Measurements from ENCODE around the gene RPAP3.

The RPAP3 gene

DNA sequence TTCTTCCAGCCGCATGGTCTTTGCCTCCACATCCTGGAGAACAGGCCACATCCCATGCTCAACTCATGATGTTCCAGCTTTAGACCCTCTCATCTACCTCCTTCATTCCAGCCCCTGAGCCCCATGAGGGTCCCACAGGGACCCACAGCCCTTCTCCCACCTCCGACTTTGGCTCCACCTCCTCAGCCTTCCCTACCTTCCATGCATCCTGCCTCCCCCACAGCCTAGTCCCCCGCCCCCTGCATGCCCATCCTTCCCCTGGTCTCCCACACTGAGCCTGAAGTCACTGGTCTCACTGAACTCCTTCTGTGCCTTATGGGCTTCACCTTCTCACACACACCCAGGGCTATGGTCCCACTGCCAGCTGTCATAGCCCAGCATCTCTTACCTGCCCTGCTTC, 43.1 kb upstream of the RPAP3 start:
- Histone ChIP-seq H2AFZ (ENCODE audit: low read length, unreplicated experiment) (no peak overlapping the region), H3K4me1 (ENCODE audit: control insufficient read depth, insufficient read depth, low read length, unreplicated experiment) (peaks cover 20% of the 10 kb centered on the region), H3K79me2 (ENCODE audit: control insufficient read depth, insufficient read depth, low read length, unreplicated experiment) (no peaks in the 10 kb centered on the region), H3K27ac (ENCODE audit: low read depth, low read length) (no peak overlapping the region), H3K36me3 (ENCODE audit: insufficient read depth, low read length) (no peaks in the 10 kb centered on the region), H3K27me3 (ENCODE audit: insufficient read depth, low read length) (no peaks in the 10 kb centered on the region), H3K4me3 (ENCODE audit: low read depth, low read length) (no peak overlapping the region)

DNA sequence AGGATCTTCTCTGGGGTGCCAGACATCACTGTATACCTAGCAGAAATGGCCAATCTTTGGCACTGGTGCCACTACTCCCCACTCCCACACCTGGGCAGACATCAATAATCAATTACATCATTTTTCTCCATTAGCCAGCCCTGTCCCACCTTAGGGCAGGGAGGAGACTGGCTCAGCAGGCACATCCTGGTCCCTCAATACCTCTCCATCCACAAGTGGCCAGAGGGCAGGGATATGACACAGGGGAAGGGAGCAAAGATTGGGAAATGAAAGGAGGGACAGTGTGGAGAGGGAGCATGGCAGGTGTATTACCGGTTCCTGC, 42.6 kb upstream of the RPAP3 start:
- Histone ChIP-seq H2AFZ (ENCODE audit: low read length, unreplicated experiment) (no peak overlapping the region), H3K4me1 (ENCODE audit: control insufficient read depth, insufficient read depth, low read length, unreplicated experiment) (peaks cover 15% of the 10 kb centered on the region), H3K79me2 (ENCODE audit: control insufficient read depth, insufficient read depth, low read length, unreplicated experiment) (no peaks in the 10 kb centered on the region), H3K4me3 (ENCODE audit: low read depth, low read length) (no peak overlapping the region), H3K36me3 (ENCODE audit: insufficient read depth, low read length) (no peaks in the 10 kb centered on the region), H3K27me3 (ENCODE audit: insufficient read depth, low read length) (no peaks in the 10 kb centered on the region), H3K27ac (ENCODE audit: low read depth, low read length) (no peak overlapping the region)

DNA sequence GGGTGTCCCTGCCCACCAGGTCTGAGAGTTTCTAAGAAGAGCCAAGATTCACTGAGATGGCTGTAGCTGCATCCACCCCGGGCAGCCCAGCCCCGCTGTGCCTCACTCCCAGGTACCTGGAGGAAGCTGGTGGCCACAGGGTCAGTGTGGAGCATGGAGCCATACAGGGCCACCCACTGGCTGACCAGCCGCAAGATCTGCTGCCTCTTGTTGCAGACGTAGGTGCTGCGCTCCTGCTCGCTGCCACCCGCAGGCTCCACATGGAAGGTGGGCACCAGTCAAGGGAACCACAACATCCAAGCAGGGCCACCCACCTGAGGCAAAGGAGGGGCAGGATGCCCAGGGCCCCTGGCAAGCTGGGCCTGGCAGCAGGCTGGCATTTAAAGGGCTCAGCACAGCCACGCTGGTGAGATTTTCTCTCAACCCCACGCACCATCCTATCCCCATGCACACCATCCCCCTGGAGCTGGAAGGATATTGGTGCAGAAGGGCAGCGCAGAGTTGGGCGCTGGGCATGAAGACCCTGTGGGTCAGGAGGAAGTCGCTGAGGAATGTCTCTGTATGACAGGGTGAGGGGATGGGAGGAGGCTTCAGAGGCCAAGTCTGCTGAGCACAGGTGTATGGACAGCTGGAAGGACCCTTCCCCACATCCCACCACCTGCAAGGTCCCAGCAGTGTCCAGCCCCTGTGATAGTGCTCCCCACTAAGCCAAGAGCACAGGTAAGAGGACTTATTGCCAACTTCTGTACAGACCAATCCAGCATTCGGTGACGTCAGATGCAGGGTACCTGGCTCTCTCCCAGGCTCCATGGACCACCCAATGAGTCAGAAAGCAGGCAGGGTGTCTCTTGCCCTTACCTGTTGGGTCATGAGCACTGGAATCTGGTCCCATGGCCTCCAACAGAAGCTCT, 42.0 kb upstream of the RPAP3 start:
- Histone ChIP-seq H3K27me3 (ENCODE audit: insufficient read depth, low read length) (no peaks in the 10 kb centered on the region), H3K27ac (ENCODE audit: low read depth, low read length) (no peak overlapping the region), H2AFZ (ENCODE audit: low read length, unreplicated experiment) (no peak overlapping the region), H3K79me2 (ENCODE audit: control insufficient read depth, insufficient read depth, low read length, unreplicated experiment) (no peaks in the 10 kb centered on the region), H3K36me3 (ENCODE audit: insufficient read depth, low read length) (no peaks in the 10 kb centered on the region), H3K4me1 (ENCODE audit: control insufficient read depth, insufficient read depth, low read length, unreplicated experiment) (peaks cover 9% of the 10 kb centered on the region), H3K4me3 (ENCODE audit: low read depth, low read length) (no peak overlapping the region)

DNA sequence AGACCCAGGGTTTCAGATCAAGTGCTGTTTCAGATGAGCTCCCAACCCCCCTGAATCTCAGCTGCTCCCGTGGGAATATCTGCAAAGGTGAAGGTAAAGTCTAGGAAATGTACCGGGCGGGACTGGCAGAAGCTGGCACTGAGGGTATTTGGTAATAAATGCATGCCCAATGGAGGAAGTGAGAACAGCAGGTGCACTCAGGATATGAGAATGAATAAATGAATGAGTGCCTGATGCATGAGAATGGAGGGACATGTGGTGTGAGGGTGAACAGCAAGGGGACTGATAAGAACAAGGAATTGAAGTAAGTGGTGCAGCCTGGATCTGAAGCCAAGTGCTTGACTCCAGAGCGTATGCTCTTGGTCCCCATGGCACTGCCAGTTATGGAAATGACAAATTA, 41.3 kb upstream of the RPAP3 start:
- Histone ChIP-seq H3K27ac (ENCODE audit: low read depth, low read length) (no peak overlapping the region), H3K79me2 (ENCODE audit: control insufficient read depth, insufficient read depth, low read length, unreplicated experiment) (no peaks in the 10 kb centered on the region), H3K4me1 (ENCODE audit: control insufficient read depth, insufficient read depth, low read length, unreplicated experiment) (peaks cover 2% of the 10 kb centered on the region), H2AFZ (ENCODE audit: low read length, unreplicated experiment) (no peak overlapping the region), H3K36me3 (ENCODE audit: insufficient read depth, low read length) (no peaks in the 10 kb centered on the region), H3K27me3 (ENCODE audit: insufficient read depth, low read length) (no peaks in the 10 kb centered on the region), H3K4me3 (ENCODE audit: low read depth, low read length) (no peak overlapping the region)

DNA sequence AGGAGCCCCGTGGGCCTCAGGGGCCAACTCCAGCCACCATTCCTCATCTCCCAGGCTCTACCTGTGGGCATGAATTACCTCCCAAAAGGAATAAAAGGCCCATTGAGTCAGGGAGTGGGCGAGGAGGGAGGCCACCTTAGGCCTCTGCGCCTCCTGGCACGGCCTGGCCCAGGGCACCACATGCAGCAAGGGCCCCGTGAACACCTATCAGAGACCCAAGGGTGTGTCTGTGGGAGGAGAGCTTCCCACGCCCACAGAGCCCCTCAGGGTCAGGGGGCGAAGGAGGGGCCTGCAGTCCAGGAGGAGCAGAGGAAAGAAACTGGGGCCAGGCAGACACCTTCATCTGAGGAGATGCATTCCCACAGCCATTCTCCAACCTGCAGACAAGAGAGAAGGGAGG, 40.7 kb upstream of the RPAP3 start:
- Histone ChIP-seq H3K27ac (ENCODE audit: low read depth, low read length) (no peak overlapping the region), H3K36me3 (ENCODE audit: insufficient read depth, low read length) (no peaks in the 10 kb centered on the region), H3K79me2 (ENCODE audit: control insufficient read depth, insufficient read depth, low read length, unreplicated experiment) (no peaks in the 10 kb centered on the region), H3K27me3 (ENCODE audit: insufficient read depth, low read length) (no peaks in the 10 kb centered on the region), H2AFZ (ENCODE audit: low read length, unreplicated experiment) (no peak overlapping the region), H3K4me1 (ENCODE audit: control insufficient read depth, insufficient read depth, low read length, unreplicated experiment) (peaks cover 2% of the 10 kb centered on the region), H3K4me3 (ENCODE audit: low read depth, low read length) (no peak overlapping the region)

DNA sequence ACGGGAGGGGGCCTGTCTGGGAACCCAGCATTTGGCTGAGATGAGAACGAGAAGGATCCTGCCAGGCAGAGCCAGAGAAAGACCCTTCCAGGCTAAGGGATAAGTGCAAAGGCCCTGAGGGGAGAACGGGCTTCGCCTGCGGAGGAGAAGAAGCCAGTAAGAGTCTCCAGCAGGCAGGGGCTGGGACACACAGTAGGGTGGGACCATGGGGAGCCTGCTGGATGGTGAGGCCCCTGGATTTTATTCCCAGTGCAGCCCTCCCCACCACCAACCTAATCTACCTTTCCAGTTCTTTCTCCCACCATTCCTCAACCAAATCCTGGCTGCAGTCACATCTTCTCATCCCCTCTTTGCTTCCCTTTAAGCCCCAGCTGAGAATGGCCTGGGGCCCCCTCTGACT, 40.2 kb upstream of the RPAP3 start:
- H2AFZ ChIP-seq (ENCODE audit: low read length, unreplicated experiment): no peak overlapping the region
- no peak overlapping the region for H3K4me3 ChIP-seq (ENCODE audit: low read depth, low read length)
- no peaks in the 10 kb centered on the region for H3K27me3 ChIP-seq (ENCODE audit: insufficient read depth, low read length)
- H3K79me2 ChIP-seq (ENCODE audit: control insufficient read depth, insufficient read depth, low read length, unreplicated experiment): no peaks in the 10 kb centered on the region
- H3K4me1 ChIP-seq (ENCODE audit: control insufficient read depth, insufficient read depth, low read length, unreplicated experiment): peaks cover 7% of the 10 kb centered on the region
- H3K36me3 ChIP-seq (ENCODE audit: insufficient read depth, low read length): no peaks in the 10 kb centered on the region
- H3K27ac ChIP-seq (ENCODE audit: low read depth, low read length): no peak overlapping the region

DNA sequence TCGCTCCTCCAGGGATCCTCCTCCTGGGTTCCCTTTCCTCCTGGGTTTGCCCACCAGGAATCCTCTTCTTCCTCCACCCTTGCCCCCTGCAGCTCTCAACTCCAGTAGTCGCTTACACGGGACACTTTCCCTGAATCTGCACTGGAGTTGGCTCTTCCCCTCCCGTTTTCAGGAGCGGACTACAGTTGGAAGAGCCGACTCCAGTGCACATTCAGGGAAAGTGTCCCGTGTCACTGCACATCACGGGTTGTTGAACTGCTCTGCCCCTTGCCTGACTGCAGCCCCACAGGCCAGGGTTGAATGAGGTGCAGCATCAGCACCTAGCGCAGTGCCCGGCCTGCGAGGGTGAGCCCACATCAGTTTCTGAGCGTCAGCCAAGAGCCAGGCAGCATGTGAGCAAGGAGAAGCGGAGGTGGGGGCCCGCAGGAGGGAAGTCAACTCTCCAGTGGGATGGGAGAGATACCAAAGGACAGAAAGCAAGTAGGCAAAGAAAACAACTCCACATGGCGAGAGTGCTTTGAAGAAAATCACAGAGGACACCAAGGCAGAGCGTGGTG, 39.7 kb upstream of the RPAP3 start:
- Histone ChIP-seq H3K27me3 (ENCODE audit: insufficient read depth, low read length) (no peaks in the 10 kb centered on the region), H3K4me1 (ENCODE audit: control insufficient read depth, insufficient read depth, low read length, unreplicated experiment) (peaks cover 11% of the 10 kb centered on the region), H3K36me3 (ENCODE audit: insufficient read depth, low read length) (no peaks in the 10 kb centered on the region), H3K27ac (ENCODE audit: low read depth, low read length) (no peak overlapping the region), H2AFZ (ENCODE audit: low read length, unreplicated experiment) (no peak overlapping the region), H3K79me2 (ENCODE audit: control insufficient read depth, insufficient read depth, low read length, unreplicated experiment) (no peaks in the 10 kb centered on the region), H3K4me3 (ENCODE audit: low read depth, low read length) (no peak overlapping the region)

DNA sequence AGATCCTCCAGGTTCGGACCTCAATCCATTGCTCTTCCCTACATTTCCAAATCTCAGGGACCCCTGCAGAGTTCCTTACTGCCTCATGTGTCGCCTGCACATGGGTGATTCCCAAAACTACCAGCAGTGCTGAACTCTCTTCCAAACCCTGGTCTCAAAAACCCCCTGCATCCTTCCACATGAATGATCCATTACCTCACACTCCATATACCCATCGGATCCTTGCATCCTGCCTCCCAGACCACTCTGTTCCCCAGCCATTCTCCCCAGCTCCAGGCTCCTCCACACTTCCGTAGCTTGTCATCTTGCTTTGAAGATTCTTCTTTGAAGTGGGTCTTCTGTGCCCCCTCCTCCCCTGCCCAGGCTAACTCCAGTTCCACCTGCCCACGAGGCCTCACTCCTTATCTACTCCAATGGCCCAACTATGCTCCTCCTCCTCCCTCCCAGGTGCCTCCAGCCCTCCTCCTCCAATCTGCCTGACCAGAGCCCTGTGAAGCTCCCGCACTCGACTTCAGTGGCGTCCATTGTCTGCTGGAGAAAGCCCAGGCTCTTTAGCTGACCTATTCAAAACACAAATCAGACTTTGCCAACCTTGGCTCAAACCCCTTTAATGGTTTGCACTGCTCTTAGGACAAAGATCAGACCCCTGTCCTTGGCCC, 39.1 kb upstream of the RPAP3 start:
- Histone ChIP-seq H3K27ac (ENCODE audit: low read depth, low read length) (no peak overlapping the region), H3K4me1 (ENCODE audit: control insufficient read depth, insufficient read depth, low read length, unreplicated experiment) (peaks cover 11% of the 10 kb centered on the region), H3K36me3 (ENCODE audit: insufficient read depth, low read length) (no peaks in the 10 kb centered on the region), H3K27me3 (ENCODE audit: insufficient read depth, low read length) (no peaks in the 10 kb centered on the region), H3K79me2 (ENCODE audit: control insufficient read depth, insufficient read depth, low read length, unreplicated experiment) (no peaks in the 10 kb centered on the region), H3K4me3 (ENCODE audit: low read depth, low read length) (no peak overlapping the region), H2AFZ (ENCODE audit: low read length, unreplicated experiment) (no peak overlapping the region)

DNA sequence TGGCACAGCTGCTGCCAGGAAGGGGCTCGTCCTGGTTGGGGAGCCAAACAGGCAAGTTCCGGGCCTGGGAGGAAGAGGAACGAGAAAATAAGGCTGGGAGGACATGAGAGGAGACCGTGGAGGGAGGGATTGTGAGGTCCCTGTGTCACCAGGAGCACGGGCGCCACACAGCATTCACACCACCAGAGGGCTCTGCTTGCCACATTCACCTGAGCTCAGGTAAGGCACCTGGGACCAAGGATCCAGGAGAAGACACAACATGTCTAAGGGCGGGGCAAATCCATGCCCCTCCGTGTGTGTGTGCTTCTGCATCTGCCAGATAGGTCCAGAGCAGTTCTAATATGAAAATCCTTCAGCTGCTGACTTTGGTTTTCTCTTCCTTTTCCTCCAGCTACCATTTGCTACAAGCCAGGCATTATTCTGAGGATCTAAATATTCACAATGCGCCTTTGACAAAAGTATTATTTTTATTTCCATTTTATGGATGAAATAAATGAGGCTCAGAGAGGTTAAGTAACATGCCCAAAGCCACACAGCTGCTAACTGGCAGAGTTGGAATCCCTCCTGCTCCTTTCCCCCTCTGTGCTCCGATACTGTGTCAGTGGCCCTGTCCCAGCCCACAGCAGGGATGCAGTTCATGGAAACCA, 38.3 kb upstream of the RPAP3 start:
- Histone ChIP-seq H3K79me2 (ENCODE audit: control insufficient read depth, insufficient read depth, low read length, unreplicated experiment) (no peaks in the 10 kb centered on the region), H2AFZ (ENCODE audit: low read length, unreplicated experiment) (no peak overlapping the region), H3K27ac (ENCODE audit: low read depth, low read length) (no peak overlapping the region), H3K4me1 (ENCODE audit: control insufficient read depth, insufficient read depth, low read length, unreplicated experiment) (peaks cover 11% of the 10 kb centered on the region), H3K4me3 (ENCODE audit: low read depth, low read length) (no peak overlapping the region), H3K36me3 (ENCODE audit: insufficient read depth, low read length) (no peaks in the 10 kb centered on the region), H3K27me3 (ENCODE audit: insufficient read depth, low read length) (no peaks in the 10 kb centered on the region)

DNA sequence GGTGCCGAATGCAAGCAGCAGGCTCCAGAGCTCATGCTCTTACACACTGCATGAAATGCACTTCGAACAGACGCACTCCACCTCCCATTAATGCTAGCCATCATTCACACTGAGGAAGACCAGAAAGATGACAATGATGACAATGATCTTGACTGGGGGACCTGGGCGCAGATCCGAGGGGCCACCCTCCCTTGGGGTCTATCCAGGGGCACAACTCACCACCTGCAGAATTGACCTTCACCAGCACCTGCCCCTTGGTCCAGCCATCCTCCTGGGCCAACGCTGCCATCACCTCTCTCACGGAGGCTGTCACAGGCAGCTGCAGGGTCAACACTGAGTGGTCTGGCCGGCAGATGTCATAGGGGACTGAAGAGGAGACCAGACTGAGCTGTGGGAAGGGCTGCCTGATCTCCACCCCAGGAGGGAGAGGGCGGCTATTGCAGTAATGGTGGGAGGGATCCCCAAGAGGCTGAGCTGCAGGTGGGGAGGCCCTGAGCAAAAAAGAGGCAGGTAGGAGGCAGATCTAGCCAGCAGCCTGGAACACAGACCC, 37.6 kb upstream of the RPAP3 start:
- H3K4me3 ChIP-seq (ENCODE audit: low read depth, low read length): no peak overlapping the region
- H3K79me2 ChIP-seq (ENCODE audit: control insufficient read depth, insufficient read depth, low read length, unreplicated experiment): no peaks in the 10 kb centered on the region
- no peaks in the 10 kb centered on the region for H3K27me3 ChIP-seq (ENCODE audit: insufficient read depth, low read length)
- no peaks in the 10 kb centered on the region for H3K36me3 ChIP-seq (ENCODE audit: insufficient read depth, low read length)
- no peak overlapping the region for H2AFZ ChIP-seq (ENCODE audit: low read length, unreplicated experiment)
- H3K27ac ChIP-seq (ENCODE audit: low read depth, low read length): no peak overlapping the region
- peaks cover 11% of the 10 kb centered on the region for H3K4me1 ChIP-seq (ENCODE audit: control insufficient read depth, insufficient read depth, low read length, unreplicated experiment)

Data from ACC112 (cell line).